Hepatocyte (in vitro differentiated cells): ENCODE data around the gene EPHA1.

Experiments
- CTCF ChIP-seq: fragments of 200-600 bp; sonication (generic); IDR thresholded peaks from 2 replicates; pipeline ENCODE4 v1.5.1; 2016; ENCODE audit warnings: antibody characterized with exemption, mild to moderate bottlenecking; ENCODE audit not compliant: poor library complexity
- EZH2 ChIP-seq: fragments of 200-600 bp; sonication (generic); IDR thresholded peaks from 2 replicates; pipeline ENCODE4 v1.6.1; 2016; ENCODE audit warnings: antibody characterized with exemption, mild to moderate bottlenecking, borderline replicate concordance
- EZH2phosphoT487 ChIP-seq: fragments of 200-600 bp; sonication (generic); IDR thresholded peaks from one replicate; pipeline ENCODE4 v1.6.1; 2018; ENCODE audit warnings: antibody characterized with exemption, mild to moderate bottlenecking, low read depth, moderate library complexity; ENCODE audit not compliant: unreplicated experiment, severe bottlenecking

- TF ChIP-seq EZH2, result no peak
- TF ChIP-seq CTCF, result no peak
- no peak for TF ChIP-seq EZH2phosphoT487
Observed at GRCh38 chr7:143448429-143448828, 39.8 kb upstream of the EPHA1 start.
